ENCODE results near the gene NOD2.

DNA sequence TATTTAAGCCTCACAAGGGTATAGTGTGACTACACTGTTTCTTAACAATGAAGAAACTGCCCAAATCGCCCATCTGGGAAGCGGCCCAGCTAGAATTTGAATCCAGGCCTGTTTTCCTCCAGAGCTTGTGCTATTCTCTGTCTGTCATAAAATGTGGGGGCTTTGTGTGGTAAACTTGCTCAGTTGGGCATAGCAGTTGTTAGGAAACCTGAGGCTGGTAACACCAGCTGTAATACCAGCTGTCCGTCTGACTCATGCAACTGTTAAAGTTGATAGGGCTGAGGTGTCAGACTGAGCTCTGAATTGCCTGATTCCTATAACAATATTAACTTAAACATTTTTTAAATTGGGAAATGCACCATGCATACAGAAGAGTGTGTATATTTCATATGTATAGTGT, 9.3 kb downstream of the NOD2 start:
- no peak for TF ChIP-seq CTCF (IDR thresholded peaks at IDR 0.05)
- TF ChIP-seq POLR2A (IDR thresholded peaks at IDR 0.05) = no peak
